HAP-1 (cell line): ENCODE results near the gene NCBP2L.
"Not testable (repeated sequence)": the region's sequence is repeated elsewhere in the genome, so short reads cannot be mapped to it uniquely, and the experiment has no call there.

Experiments
- DNase-seq, 2 experiments: peaks; one replicate each; pipeline ENCODE4 v3.0.0-alpha.2; 2016 to 2020; ENCODE audit warnings: low spot score in 2 of 2
- H3K27me3 ChIP-seq: fragments of 250-450 bp; sonication (Bioruptor Pico); 2 replicates; pipeline ENCODE4 v1.5.1; 2020; ENCODE audit warnings: low read depth, mild to moderate bottlenecking, moderate library complexity
- H3K36me3 ChIP-seq: fragments of 250-450 bp; sonication (Bioruptor Pico); replicated peaks from 2 replicates; pipeline ENCODE4 v1.5.1; 2020; ENCODE audit warnings: mild to moderate bottlenecking
- H3K4me1 ChIP-seq: fragments of 250-450 bp; sonication (Bioruptor Pico); 2 replicates; pipeline ENCODE4 v1.5.1; 2020; ENCODE audit warnings: mild to moderate bottlenecking
- H3K4me3 ChIP-seq: fragments of 250-450 bp; sonication (Bioruptor Pico); 2 replicates; pipeline ENCODE4 v1.5.1; 2020; ENCODE audit warnings: mild to moderate bottlenecking, moderate library complexity
- H3K9me3 ChIP-seq: fragments of 250-450 bp; sonication (Bioruptor Pico); 2 replicates; pipeline ENCODE4 v1.5.1; 2020; ENCODE audit warnings: mild to moderate bottlenecking, moderate library complexity
- in situ Hi-C: fragments of 300-500 bp; cut with MboI; formaldehyde crosslinking; loops from 3 replicates; pipeline ENCODE4 v1.14.3; 2020; ENCODE audit warnings: low sequenced_read_pairs, inconsistent platforms, mixed read lengths

The NCBP2L gene

GRCh38 chrX:107804427-107804826 is 26.9 kb downstream of the NCBP2L start:
- DNase-seq, result no peak
- Histone ChIP-seq H3K4me1 (no peaks in the 10 kb centered on the region), H3K9me3 (no peaks in the 10 kb centered on the region), H3K36me3 (no peaks in the 10 kb centered on the region), H3K27me3 (peaks cover 11% of the 10 kb centered on the region; the same call in 1 of the 2 replicates), H3K4me3 (no peak overlapping the region)
- in situ Hi-C loops, result no loop called here

DNA sequence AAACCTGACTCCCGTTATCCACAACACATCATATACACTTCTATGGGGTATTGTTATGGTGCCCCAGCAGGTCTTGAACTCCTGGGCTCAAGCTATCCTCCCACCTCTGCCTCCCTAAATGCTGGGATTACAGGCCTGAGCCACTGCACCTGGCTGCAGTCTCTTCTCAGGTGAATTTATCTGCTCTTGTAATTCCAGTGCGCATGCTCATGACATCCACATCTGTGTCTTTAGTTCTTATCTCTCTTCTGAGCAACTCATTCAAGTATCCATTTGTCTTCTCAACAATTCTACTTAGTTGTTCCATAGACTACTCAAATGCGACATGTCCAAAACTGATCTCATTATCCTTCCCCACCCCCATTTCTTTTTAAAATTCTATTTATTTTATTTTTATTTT is 27.6 kb downstream of the NCBP2L start:
- no peaks in the 10 kb centered on the region for H3K36me3 ChIP-seq
- no peak for DNase-seq
- H3K4me3 ChIP-seq, result no peak overlapping the region
- no peaks in the 10 kb centered on the region for H3K9me3 ChIP-seq
- H3K4me1 ChIP-seq, result no peaks in the 10 kb centered on the region
- peaks cover 11% of the 10 kb centered on the region; the same call in 1 of the 2 replicates for H3K27me3 ChIP-seq
- in situ Hi-C loops, result no loop called here

GRCh38 chrX:107810053-107810452 is 32.5 kb downstream of the NCBP2L start:
- H3K9me3 ChIP-seq, DNase-seq, in situ Hi-C loops, H3K27me3 ChIP-seq, H3K4me1 ChIP-seq, H3K4me3 ChIP-seq, H3K36me3 ChIP-seq: not testable (repeated sequence)

DNA sequence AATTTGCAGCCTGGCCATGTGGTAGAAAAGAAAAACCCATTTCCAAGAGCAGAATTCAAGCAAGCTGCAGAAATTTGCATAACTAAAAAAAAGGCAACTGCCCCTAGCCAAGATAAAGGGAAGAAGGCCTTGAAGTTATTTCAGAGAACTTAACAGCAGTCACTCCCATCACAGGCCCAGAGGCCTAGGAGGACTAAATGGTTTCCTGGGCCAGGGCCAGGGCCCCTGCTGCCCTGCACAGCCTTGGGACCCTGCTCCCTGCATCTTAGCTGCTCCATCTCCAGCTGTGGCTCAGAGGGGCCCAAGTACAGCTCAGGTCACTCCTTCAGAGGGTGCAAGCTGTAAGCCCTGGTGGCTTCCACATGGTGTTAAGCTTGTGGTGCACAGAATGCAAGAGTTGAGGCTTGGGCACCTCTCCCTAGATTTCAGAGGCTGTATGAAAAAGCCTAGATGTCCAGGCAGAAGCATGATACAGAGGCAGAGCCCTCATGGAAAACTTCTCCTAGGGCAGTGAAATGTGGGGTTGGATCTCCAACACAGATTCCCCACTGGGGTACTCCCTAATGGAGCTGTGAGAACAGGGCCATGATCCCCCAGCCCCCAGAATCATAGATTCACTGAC is 41.5 kb downstream of the NCBP2L start:
- in situ Hi-C loops, result no loop called here
- DNase-seq, result no peak
- Histone ChIP-seq H3K36me3 (no peaks in the 10 kb centered on the region), H3K4me1 (no peaks in the 10 kb centered on the region), H3K4me3 (no peak overlapping the region), H3K27me3 (peaks cover 3% of the 10 kb centered on the region), H3K9me3 (peaks cover 9% of the 10 kb centered on the region; the same call in 1 of the 2 replicates)

GRCh38 chrX:107823042-107823441 is 45.5 kb downstream of the NCBP2L start:
- no peak for DNase-seq
- in situ Hi-C loops, result no loop called here
- H3K4me1 ChIP-seq, result peaks cover 5% of the 10 kb centered on the region
- peaks cover 5% of the 10 kb centered on the region for H3K27me3 ChIP-seq
- no peak overlapping the region for H3K4me3 ChIP-seq
- H3K36me3 ChIP-seq, result no peaks in the 10 kb centered on the region
- peaks cover 7% of the 10 kb centered on the region; the same call in 1 of the 2 replicates for H3K9me3 ChIP-seq

DNA sequence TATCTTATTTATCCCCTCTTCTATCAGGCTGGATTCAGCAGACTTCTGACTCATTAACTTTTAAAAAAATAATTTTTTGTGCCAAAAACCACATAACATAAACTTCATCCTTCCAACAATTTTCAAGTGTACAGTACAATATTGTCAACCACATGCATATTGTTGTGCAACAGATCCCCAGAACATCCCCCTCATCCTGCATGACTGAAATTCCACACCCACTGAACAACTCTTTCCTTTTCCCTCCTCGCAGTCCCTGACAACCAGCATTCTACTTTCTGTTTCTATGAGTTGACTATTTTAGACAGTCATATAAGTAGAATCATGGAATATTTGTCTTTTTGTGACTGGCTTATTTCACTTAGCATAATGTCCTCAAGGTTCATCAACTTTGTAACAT is 45.9 kb downstream of the NCBP2L start:
- peaks cover 5% of the 10 kb centered on the region for H3K4me1 ChIP-seq
- in situ Hi-C loops, result no loop called here

DNA sequence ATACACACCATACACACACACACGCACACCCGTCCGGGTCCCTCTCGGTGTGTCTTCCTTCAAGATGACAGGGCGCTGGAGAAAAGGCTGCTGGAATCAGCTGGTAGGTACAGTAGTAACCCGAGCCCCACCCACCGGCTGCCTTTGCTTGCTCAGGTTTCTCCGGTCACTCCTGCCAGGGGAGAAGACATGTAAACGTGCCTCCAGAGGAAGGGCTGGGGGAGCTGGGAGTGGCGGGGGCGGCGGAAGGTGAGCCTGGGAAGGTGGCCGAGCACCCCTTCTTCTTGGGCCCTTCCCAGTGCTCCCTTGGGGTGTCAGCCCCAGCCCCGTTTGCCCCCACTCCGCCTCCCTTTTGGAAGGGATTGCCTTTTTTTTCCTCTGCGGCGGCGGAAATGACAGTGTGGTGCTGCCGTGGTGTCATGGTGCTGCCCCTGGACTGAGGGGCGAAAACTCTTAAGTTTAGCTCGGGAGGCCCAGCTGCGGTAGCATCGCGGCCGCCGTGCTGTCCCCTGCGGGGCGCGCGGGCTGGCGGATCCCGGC is 48.2 kb downstream of the NCBP2L start, which contains the start of gene MID2:
Gene MID2, plus strand, starts transcription at position 169 of the 540 bp plus-strand sequence. CDS start 561 bp downstream, outside the sequence.
- Histone ChIP-seq H3K9me3 (no peaks in the 10 kb centered on the region), H3K27me3 (peaks cover 5% of the 10 kb centered on the region), H3K36me3 (no peaks in the 10 kb centered on the region), H3K4me3 (peak within 1 kb of the TSS; percentile 36), H3K4me1 (peaks cover 5% of the 10 kb centered on the region)
- peak; percentile 48 to 81 for DNase-seq
- in situ Hi-C loops, result no loop called here

More for the DNA sequence above, 45.9 kb downstream of the NCBP2L start:
- H3K36me3 ChIP-seq, result no peaks in the 10 kb centered on the region
- no peak overlapping the region for H3K4me3 ChIP-seq
- H3K27me3 ChIP-seq, result peaks cover 5% of the 10 kb centered on the region
- peaks cover 6% of the 10 kb centered on the region; the same call in 1 of the 2 replicates for H3K9me3 ChIP-seq
- no peak for DNase-seq

DNA sequence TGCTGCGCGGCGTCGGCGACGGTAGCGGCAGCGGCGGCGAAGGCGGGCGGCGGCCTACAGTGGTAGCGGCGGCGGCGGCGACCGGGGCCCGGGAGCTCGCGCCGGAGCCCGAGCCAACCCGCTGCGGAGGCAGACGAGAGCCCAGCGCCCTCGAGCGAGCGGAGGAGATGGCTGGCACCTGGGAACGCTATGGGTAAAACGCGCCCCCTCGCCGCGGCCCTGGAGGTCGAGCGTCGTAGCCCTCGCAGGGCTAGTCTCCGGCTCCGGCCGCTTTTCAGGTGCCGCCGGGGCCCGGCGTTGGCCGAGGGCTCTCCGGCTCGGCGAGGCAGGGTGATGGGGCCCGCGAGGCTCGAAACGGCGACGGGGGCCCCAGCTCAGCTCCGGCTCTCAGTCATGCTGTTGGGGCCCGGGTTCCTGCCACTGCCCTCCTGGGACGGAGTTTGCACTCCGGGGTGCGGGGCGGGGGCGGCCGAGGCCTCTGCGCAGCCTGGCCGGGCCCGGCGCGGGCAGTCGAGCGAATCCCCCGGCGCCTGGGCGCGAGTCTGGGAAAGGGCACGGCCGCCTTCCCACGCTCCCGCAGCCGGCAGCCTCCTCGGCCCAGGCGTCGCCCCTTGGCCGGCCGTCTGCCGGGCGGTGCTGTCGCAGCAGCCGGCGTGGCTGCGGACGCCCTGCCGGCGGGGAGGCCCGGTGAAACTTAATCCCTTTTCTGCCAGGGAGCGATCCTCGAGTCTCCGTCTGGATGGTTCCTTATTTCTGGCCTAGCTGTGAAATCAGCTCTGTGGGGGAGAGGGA is 48.9 kb downstream of the NCBP2L start:
- peaks cover 5% of the 10 kb centered on the region for H3K27me3 ChIP-seq
- H3K4me3 ChIP-seq, result peak overlapping the region; percentile 36
- peak; percentile 53 to 60 for DNase-seq
- H3K4me1 ChIP-seq, result peaks cover 5% of the 10 kb centered on the region
- in situ Hi-C loops, result no loop called here
- no peaks in the 10 kb centered on the region for H3K9me3 ChIP-seq
- H3K36me3 ChIP-seq, result no peaks in the 10 kb centered on the region

GRCh38 chrX:107827030-107827831 is 49.7 kb downstream of the NCBP2L start:
- H3K36me3 ChIP-seq, result no peaks in the 10 kb centered on the region
- no peaks in the 10 kb centered on the region for H3K9me3 ChIP-seq
- DNase-seq, result no peak
- H3K4me3 ChIP-seq, result peak overlapping the region; percentile 36
- H3K27me3 ChIP-seq, result peaks cover 5% of the 10 kb centered on the region
- in situ Hi-C loops, result no loop called here
- H3K4me1 ChIP-seq, result peaks cover 5% of the 10 kb centered on the region

DNA sequence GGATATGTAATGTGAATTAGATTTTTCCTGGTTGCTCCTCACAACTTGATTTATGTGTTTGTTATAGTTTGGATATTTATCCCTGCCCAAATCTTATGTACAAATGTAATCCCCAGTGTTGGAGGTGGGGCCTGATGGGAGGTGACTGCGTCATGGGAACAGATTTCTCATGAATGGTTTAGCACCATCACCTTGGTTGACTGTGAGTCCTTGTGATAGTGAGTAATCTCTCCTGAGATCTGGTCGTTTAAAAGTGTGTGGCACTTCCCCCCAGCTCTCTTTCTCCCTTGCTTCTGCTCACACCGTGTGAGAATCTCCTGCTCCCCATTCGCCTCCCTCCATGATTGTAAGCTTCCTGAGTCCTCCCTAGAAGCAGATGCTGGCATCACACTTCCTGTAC is 50.3 kb downstream of the NCBP2L start:
- peaks cover 5% of the 10 kb centered on the region for H3K27me3 ChIP-seq
- in situ Hi-C loops, result no loop called here
- H3K9me3 ChIP-seq, result no peaks in the 10 kb centered on the region
- H3K4me1 ChIP-seq, result peaks cover 5% of the 10 kb centered on the region
- DNase-seq, result no peak
- no peaks in the 10 kb centered on the region for H3K36me3 ChIP-seq
- H3K4me3 ChIP-seq, result no peak overlapping the region

- H3K27me3 ChIP-seq, result no peaks in the 10 kb centered on the region; the same call in 1 of the 2 replicates
- in situ Hi-C loops, result no loop called here
- H3K9me3 ChIP-seq, result no peaks in the 10 kb centered on the region
- H3K4me3 ChIP-seq, result no peak overlapping the region
- DNase-seq, result no peak
- no peaks in the 10 kb centered on the region for H3K36me3 ChIP-seq
- peaks cover 5% of the 10 kb centered on the region for H3K4me1 ChIP-seq
Observed at GRCh38 chrX:107829878-107830277, 52.3 kb downstream of the NCBP2L start.

- no peaks in the 10 kb centered on the region for H3K36me3 ChIP-seq
- H3K4me3 ChIP-seq, result no peak overlapping the region
- DNase-seq, result no peak
- in situ Hi-C loops, result no loop called here
- H3K9me3 ChIP-seq, result no peaks in the 10 kb centered on the region
- H3K4me1 ChIP-seq, result peaks cover 5% of the 10 kb centered on the region
- no peaks in the 10 kb centered on the region; the same call in 1 of the 2 replicates for H3K27me3 ChIP-seq
Observed at GRCh38 chrX:107831071-107831730, 53.7 kb downstream of the NCBP2L start.
